Hematopoietic multipotent progenitor cell treated with erythropoietin and hydrocortisone succinate and interleukin-3 and kit ligand, for 8 days (in vitro differentiated cells): Measurements from ENCODE around the gene NSMF.
"Not testable (repeated sequence)": the region's sequence is repeated elsewhere in the genome, so short reads cannot be mapped to it uniquely, and the experiment has no call there.

Experiments used
- DNase-seq: peaks from one replicate; pipeline ENCODE4 v3.0.0-alpha.2; 2015

NSMF gene

GRCh38 chr9:137474271-137474670 lies 15.1 kb upstream of the NSMF start:
- DNase-seq = no peak

GRCh38 chr9:137470785-137471184 lies 11.7 kb upstream of the NSMF start:
- DNase-seq = no peak

GRCh38 chr9:137467896-137468295 lies 8.8 kb upstream of the NSMF start:
- no peak for DNase-seq

- no peak for DNase-seq
Observed at GRCh38 chr9:137467161-137467581, 8.0 kb upstream of the NSMF start.

GRCh38 chr9:137466389-137467085 lies 7.4 kb upstream of the NSMF start:
- DNase-seq = not testable (repeated sequence)

- DNase-seq = no peak
Observed at GRCh38 chr9:137465720-137466388, 6.7 kb upstream of the NSMF start.

GRCh38 chr9:137465000-137465719 lies 6.0 kb upstream of the NSMF start:
- DNase-seq = no peak

- no peak for DNase-seq
Observed at GRCh38 chr9:137464291-137464999, 5.3 kb upstream of the NSMF start.

- DNase-seq = no peak
Observed at GRCh38 chr9:137463931-137464290, 4.8 kb upstream of the NSMF start.

- no peak for DNase-seq
Observed at GRCh38 chr9:137462986-137463930, 4.1 kb upstream of the NSMF start.

GRCh38 chr9:137462396-137462985 lies 3.4 kb upstream of the NSMF start:
- DNase-seq = no peak

- DNase-seq = peak; percentile 82
Observed at GRCh38 chr9:137461663-137462395, 2.7 kb upstream of the NSMF start.

- DNase-seq = no peak
Observed at GRCh38 chr9:137461316-137461662, 2.2 kb upstream of the NSMF start.

- no peak for DNase-seq
Observed at GRCh38 chr9:137460363-137461315, 1.5 kb upstream of the NSMF start.

GRCh38 chr9:137459601-137460362 lies 648 bp upstream of the NSMF start:
- DNase-seq = no peak

- no peak for DNase-seq
Observed at GRCh38 chr9:137458194-137459151, 661 bp downstream of the NSMF start.

- no peak for DNase-seq
Observed at GRCh38 chr9:137457406-137458193, 1.5 kb downstream of the NSMF start.
